Stimulated activated effector memory CD8-positive, alpha-beta T cell treated with anti-CD3 and anti-CD28 coated beads, Interleukin-12 subunit alpha, Interleukin-12 subunit beta, amount 100 ng/mL, for 72 hours (primary cell): ENCODE data around the gene CNMD.
"Not testable (repeated sequence)": the region's sequence is repeated elsewhere in the genome, so short reads cannot be mapped to it uniquely, and the experiment has no call there.

Experiments
- ATAC-seq: fragments of 150-1000 bp; cut with Tn5 transposase; 2 replicates; pipeline ENCODE4 v1.10.0; 2021
- DNase-seq, 2 donors: peaks; one replicate each; pipeline ENCODE4 v3.0.0; 2021 to 2022; ENCODE audit warnings: low spot score in 2 of 2
- H3K27ac Mint-ChIP-seq: one replicate; pipeline ENCODE4 v1.8.0; 2022; ENCODE audit warnings: mild to moderate bottlenecking, mixed read lengths
- H3K36me3 Mint-ChIP-seq: one replicate; pipeline ENCODE4 v1.8.0; 2022; ENCODE audit warnings: mild to moderate bottlenecking, mixed read lengths
- H3K4me1 Mint-ChIP-seq: one replicate; pipeline ENCODE4 v1.8.0; 2022; ENCODE audit warnings: mixed read lengths
- H3K4me3 Mint-ChIP-seq: one replicate; pipeline ENCODE4 v1.8.0; 2022; ENCODE audit warnings: mild to moderate bottlenecking, mixed read lengths
- H3K9me3 Mint-ChIP-seq: one replicate; pipeline ENCODE4 v1.8.0; 2022; ENCODE audit warnings: mixed read lengths

CNMD gene

GRCh38 chr13:52725302-52725701 lies 14.3 kb downstream of the CNMD start:
- H3K4me1 Mint-ChIP-seq = no peaks in the 10 kb centered on the region
- no peaks in the 10 kb centered on the region for H3K9me3 Mint-ChIP-seq
- DNase-seq (no peak), ATAC-seq (no peak)
- H3K27ac Mint-ChIP-seq = no peak overlapping the region
- H3K4me3 Mint-ChIP-seq = no peak overlapping the region
- H3K36me3 Mint-ChIP-seq = no peaks in the 10 kb centered on the region

GRCh38 chr13:52723181-52723580 lies 16.4 kb downstream of the CNMD start:
- Mint-ChIP-seq H3K4me1 (no peaks in the 10 kb centered on the region), H3K36me3 (no peaks in the 10 kb centered on the region), H3K9me3 (peaks cover 13% of the 10 kb centered on the region), H3K4me3 (no peak overlapping the region), H3K27ac (no peak overlapping the region)
- no peak for ATAC-seq
- DNase-seq = no peak

GRCh38 chr13:52721356-52721755 lies 18.3 kb downstream of the CNMD start:
- not testable (repeated sequence) for DNase-seq, ATAC-seq, H3K4me3 Mint-ChIP-seq

DNA sequence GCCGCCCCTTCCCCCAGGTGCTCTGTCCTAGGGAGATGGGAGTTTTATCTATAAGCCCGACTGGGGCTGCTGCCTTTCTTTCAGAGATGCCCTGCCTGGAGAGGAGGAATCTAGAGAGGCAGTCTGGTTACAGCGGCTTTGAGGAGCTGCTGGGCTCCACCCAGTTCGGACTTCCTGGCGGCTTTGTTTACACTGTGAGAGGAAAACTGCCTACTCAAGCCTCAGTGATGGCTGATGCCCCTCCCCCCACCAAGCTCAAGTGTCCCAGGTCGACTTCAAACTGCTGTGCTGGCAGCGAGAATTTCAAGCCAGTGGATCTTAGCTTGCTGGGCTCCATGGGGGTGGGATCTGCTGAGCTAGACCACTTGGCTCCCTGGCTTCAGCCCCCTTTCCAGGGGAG lies 18.7 kb downstream of the CNMD start:
- H3K36me3 Mint-ChIP-seq, H3K4me1 Mint-ChIP-seq, DNase-seq, H3K27ac Mint-ChIP-seq, ATAC-seq, H3K4me3 Mint-ChIP-seq: not testable (repeated sequence)
- H3K9me3 Mint-ChIP-seq = peaks cover 17% of the 10 kb centered on the region

More at GRCh38 chr13:52721356-52721755, 18.3 kb downstream of the CNMD start:
- H3K9me3 Mint-ChIP-seq = peaks cover 17% of the 10 kb centered on the region
- H3K4me1 Mint-ChIP-seq, H3K27ac Mint-ChIP-seq, H3K36me3 Mint-ChIP-seq: not testable (repeated sequence)

DNA sequence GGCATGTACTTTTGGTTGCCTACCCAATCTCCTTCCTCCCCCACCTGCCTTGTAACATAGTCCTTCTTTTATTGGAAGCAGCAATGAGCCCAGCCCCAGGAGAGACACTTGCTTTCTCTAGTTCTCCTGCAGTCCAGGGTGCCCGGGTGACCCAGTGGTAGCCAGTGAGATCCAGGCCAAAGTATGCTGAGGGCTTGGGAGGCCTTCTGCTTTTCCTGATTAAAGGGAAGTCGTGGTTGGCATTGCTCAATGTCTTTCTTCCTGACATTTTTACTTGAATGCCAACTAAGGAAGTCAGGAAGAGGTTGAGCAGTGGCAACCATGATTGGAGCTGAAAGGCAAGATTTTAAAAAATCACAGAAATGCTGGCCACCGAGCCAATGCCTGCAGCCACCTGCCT lies 25.7 kb downstream of the CNMD start:
- H3K4me3 Mint-ChIP-seq = no peak overlapping the region
- ATAC-seq = no peak

GRCh38 chr13:52712385-52712784 lies 27.2 kb downstream of the CNMD start:
- ATAC-seq (no peak), DNase-seq (no peak)
- no peak overlapping the region for H3K4me3 Mint-ChIP-seq
- H3K36me3 Mint-ChIP-seq = no peaks in the 10 kb centered on the region
- no peaks in the 10 kb centered on the region for H3K4me1 Mint-ChIP-seq
- H3K9me3 Mint-ChIP-seq = no peaks in the 10 kb centered on the region
- no peak overlapping the region for H3K27ac Mint-ChIP-seq

More for the DNA sequence above, 25.7 kb downstream of the CNMD start:
- Mint-ChIP-seq H3K4me1 (no peaks in the 10 kb centered on the region), H3K9me3 (peaks cover 9% of the 10 kb centered on the region), H3K36me3 (no peaks in the 10 kb centered on the region), H3K27ac (no peak overlapping the region)
- no peak for DNase-seq

DNA sequence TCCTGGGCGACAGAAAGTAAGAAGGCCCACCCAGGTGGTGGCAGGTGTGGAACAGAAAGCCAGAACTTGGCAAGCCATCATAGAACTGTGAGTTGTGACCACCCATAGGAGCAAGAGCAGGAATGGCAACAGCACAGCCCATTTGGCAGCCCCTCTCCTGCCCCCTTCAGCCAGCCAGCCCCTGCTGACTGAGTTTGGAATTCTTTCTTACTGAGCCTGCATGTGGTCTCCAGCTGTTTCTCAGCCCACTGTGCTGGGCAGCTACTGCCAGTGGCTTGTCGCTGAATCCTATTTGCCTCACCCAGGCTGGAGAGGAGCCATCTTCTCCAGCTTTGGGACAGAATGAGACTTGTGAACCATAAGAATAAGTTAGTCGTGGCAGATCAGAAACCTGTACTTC lies 28.3 kb downstream of the CNMD start:
- Mint-ChIP-seq H3K4me3 (no peak overlapping the region), H3K9me3 (no peaks in the 10 kb centered on the region), H3K27ac (no peak overlapping the region), H3K4me1 (no peaks in the 10 kb centered on the region), H3K36me3 (no peaks in the 10 kb centered on the region)
- no peak for DNase-seq
- no peak for ATAC-seq

GRCh38 chr13:52708266-52708665 lies 31.4 kb downstream of the CNMD start:
- H3K36me3 Mint-ChIP-seq, H3K4me1 Mint-ChIP-seq, ATAC-seq, H3K27ac Mint-ChIP-seq, H3K9me3 Mint-ChIP-seq, H3K4me3 Mint-ChIP-seq, DNase-seq: not testable (repeated sequence)

- no peak for ATAC-seq
- no peak overlapping the region for H3K27ac Mint-ChIP-seq
These were observed 32.2 kb downstream of the CNMD start for GRCh38 chr13:52707375-52707774.

GRCh38 chr13:52706081-52706480 lies 33.5 kb downstream of the CNMD start:
- Mint-ChIP-seq H3K4me1 (no peaks in the 10 kb centered on the region), H3K9me3 (no peaks in the 10 kb centered on the region), H3K36me3 (no peaks in the 10 kb centered on the region), H3K4me3 (no peak overlapping the region), H3K27ac (no peak overlapping the region)
- ATAC-seq (no peak), DNase-seq (no peak)

More at GRCh38 chr13:52707375-52707774, 32.2 kb downstream of the CNMD start:
- Mint-ChIP-seq H3K9me3 (no peaks in the 10 kb centered on the region), H3K4me3 (no peak overlapping the region), H3K4me1 (no peaks in the 10 kb centered on the region), H3K36me3 (no peaks in the 10 kb centered on the region)
- DNase-seq = no peak

DNA sequence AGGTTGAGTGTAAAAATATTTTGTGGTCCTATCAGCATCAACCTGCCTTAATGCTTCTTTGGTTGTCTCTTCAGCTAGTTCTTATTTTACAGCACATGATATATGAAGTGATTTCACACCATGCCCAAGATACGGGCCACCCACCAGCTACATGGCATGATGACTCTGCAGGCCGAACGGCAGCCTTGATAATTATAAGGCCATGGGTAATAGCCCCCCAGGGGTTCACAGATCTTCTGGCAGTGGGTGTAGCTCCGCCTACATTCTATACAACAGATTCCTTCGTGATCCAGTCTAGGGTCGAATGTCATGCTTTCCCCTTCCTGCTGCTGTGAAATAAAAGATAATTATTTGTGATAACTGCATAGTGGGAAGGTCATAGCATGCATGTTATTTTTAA lies 36.1 kb downstream of the CNMD start:
- ATAC-seq (no peak), DNase-seq (no peak)
- H3K36me3 Mint-ChIP-seq = peaks cover 1% of the 10 kb centered on the region
- no peaks in the 10 kb centered on the region for H3K9me3 Mint-ChIP-seq
- no peak overlapping the region for H3K4me3 Mint-ChIP-seq
- no peaks in the 10 kb centered on the region for H3K4me1 Mint-ChIP-seq
- H3K27ac Mint-ChIP-seq = no peak overlapping the region

DNA sequence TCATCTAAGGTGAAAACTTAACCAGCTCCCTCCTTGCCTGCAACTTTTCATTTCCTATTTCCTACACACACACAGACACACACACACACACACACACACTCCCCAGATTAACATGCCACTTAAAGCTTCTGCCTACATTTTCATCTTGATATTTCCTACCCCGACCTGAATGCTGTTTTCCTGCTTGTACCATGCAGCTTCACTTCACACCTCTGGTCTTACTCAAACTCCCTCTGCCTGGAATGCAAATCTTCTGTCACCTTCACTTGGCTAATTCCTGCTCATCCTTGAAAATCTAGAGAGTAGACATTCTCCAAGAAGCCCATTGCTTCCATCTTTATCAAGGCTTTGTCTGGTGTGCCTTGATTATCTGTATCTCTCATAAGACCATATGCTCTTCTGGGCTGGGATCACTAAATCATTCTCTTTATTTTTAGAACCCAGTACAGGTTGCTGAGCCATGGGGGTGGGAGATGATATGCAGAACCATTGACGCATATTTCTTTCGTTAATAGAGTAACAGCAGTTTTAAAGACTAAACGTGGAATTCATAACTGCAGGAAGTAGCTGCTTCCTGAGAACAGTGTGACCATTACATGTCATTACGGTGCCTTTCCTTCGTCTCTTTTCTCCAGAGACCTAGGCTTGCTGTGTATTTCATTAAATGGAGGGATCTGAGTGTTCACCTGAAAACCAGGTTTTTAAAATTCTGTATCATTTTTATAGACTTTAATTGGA lies 37.7 kb downstream of the CNMD start:
- ATAC-seq (no peak), DNase-seq (no peak)
- H3K36me3 Mint-ChIP-seq = peaks cover 6% of the 10 kb centered on the region
- no peak overlapping the region for H3K4me3 Mint-ChIP-seq
- no peaks in the 10 kb centered on the region for H3K4me1 Mint-ChIP-seq
- H3K9me3 Mint-ChIP-seq = no peaks in the 10 kb centered on the region
- H3K27ac Mint-ChIP-seq = no peak overlapping the region

GRCh38 chr13:52696566-52696965 lies 43.1 kb downstream of the CNMD start:
- Mint-ChIP-seq H3K9me3 (no peaks in the 10 kb centered on the region), H3K4me3 (no peak overlapping the region), H3K4me1 (no peaks in the 10 kb centered on the region), H3K27ac (no peak overlapping the region), H3K36me3 (peaks cover 8% of the 10 kb centered on the region)
- DNase-seq = no peak
- ATAC-seq = no peak

DNA sequence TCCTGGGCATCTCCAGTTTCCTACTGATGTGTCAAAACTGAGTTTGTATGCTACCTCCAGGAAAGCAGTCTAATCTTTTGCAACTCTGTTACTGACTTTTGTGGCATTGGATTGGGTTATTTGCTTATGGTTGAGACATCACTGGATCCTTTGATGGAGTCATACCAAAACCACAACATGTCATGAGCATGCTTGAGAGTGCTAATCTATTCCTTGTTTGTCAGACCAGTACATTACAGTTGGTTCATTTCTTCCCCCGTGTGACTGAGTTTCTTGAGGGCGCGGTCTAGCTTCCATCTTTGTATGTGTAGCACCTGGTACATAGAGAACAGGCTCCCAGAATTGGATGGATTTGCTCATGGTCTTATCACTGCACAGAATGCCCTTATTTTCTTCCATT lies 43.8 kb downstream of the CNMD start:
- peak in 1 of 2 donors; percentile 51 for DNase-seq

DNA sequence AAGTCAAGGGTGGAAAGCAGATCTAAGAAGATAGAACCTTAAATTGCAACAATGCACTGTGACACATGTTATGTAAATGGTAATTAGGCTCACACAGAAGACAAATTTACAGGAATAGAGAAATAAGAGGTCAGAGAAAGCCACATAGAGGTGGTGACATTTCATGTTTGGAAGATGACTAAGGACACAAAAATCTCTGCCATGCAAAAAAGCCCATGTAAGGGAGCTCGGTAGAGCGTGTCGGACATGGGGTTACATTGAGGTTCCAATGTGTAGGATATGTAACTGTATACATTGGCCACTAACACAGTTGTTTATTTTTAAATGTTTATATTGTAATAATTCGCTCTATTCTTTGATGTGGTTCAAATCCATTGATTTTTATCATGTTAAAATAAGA lies 53.2 kb downstream of the CNMD start:
- Mint-ChIP-seq H3K4me1 (no peaks in the 10 kb centered on the region), H3K36me3 (peaks cover 90% of the 10 kb centered on the region), H3K9me3 (no peaks in the 10 kb centered on the region), H3K4me3 (no peak overlapping the region), H3K27ac (no peak overlapping the region)
- DNase-seq (no peak), ATAC-seq (no peak)

More for the DNA sequence above, 43.8 kb downstream of the CNMD start:
- ATAC-seq = peak; percentile 98
- H3K9me3 Mint-ChIP-seq = no peaks in the 10 kb centered on the region
- peaks cover 13% of the 10 kb centered on the region for H3K36me3 Mint-ChIP-seq
- H3K27ac Mint-ChIP-seq = peak overlapping the region; percentile 14
- H3K4me1 Mint-ChIP-seq = no peaks in the 10 kb centered on the region
- no peak overlapping the region for H3K4me3 Mint-ChIP-seq

DNA sequence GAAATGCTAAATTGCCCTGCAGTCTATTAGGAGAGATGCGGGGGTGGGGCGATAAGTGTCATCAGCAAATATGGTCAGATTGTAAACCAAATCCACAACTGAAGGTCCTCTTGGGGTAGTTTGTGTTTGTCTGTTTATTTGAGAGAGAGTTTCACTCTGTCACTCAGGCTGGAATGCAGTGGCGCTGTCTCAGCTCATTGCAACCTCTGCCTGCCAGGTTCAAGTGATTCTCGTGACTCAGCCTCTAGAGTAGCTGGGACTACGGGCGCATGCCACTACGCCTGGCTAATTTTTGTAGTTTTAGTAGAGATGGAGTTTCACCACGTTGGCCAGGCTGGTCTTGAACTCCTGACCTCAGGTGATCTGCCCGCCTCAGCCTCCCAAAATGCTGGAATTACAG lies 53.8 kb downstream of the CNMD start:
- not testable (repeated sequence) for H3K4me1 Mint-ChIP-seq, H3K27ac Mint-ChIP-seq, DNase-seq, H3K9me3 Mint-ChIP-seq, H3K4me3 Mint-ChIP-seq, ATAC-seq
- H3K36me3 Mint-ChIP-seq = peaks cover 93% of the 10 kb centered on the region
